GM19035 (cell line): ENCODE data around the gene PARVB.
"Not testable (repeated sequence)": the region's sequence is repeated elsewhere in the genome, so short reads cannot be mapped to it uniquely, and the experiment has no call there.

ENCODE experiments used
- ATAC-seq: cut with Tn5 transposase; IDR thresholded peaks from one replicate; pipeline ENCODE4 v1.9.1; 2021; ENCODE audit not compliant: unreplicated experiment

The PARVB gene

GRCh38 chr22:44103735-44104480 lies 79.8 kb downstream of the PARVB start:
- no peak for ATAC-seq

- no peak for ATAC-seq
Measured at GRCh38 chr22:44107340-44107739, 83.2 kb downstream of the PARVB start.

- no peak for ATAC-seq
Measured at GRCh38 chr22:44108076-44108475, 84.0 kb downstream of the PARVB start.

GRCh38 chr22:44108806-44109385 lies 84.8 kb downstream of the PARVB start:
- no peak for ATAC-seq

GRCh38 chr22:44109416-44109815 lies 85.3 kb downstream of the PARVB start:
- no peak for ATAC-seq

GRCh38 chr22:44110656-44111055 lies 86.6 kb downstream of the PARVB start:
- not testable (repeated sequence) for ATAC-seq

- ATAC-seq, result no peak
Measured at GRCh38 chr22:44111562-44112155, 87.6 kb downstream of the PARVB start.

- no peak for ATAC-seq
Measured at GRCh38 chr22:44112191-44112590, 88.1 kb downstream of the PARVB start.

GRCh38 chr22:44116331-44116730 lies 92.2 kb downstream of the PARVB start:
- ATAC-seq, result no peak

GRCh38 chr22:44116755-44117684 lies 92.9 kb downstream of the PARVB start:
- no peak for ATAC-seq

- ATAC-seq, result no peak
Measured at GRCh38 chr22:44117746-44118145, 93.6 kb downstream of the PARVB start.

GRCh38 chr22:44118645-44119315 lies 94.7 kb downstream of the PARVB start:
- ATAC-seq, result no peak

- ATAC-seq, result no peak
Measured at GRCh38 chr22:44119669-44120313, 95.7 kb downstream of the PARVB start.

- ATAC-seq, result no peak
Measured at GRCh38 chr22:44120314-44120704, 96.2 kb downstream of the PARVB start.

- no peak for ATAC-seq
Measured at GRCh38 chr22:44125421-44125820, 101.3 kb downstream of the PARVB start.

GRCh38 chr22:44126807-44127206 lies 102.7 kb downstream of the PARVB start:
- no peak for ATAC-seq

- no peak for ATAC-seq
Measured at GRCh38 chr22:44127356-44127755, 103.3 kb downstream of the PARVB start.

- no peak for ATAC-seq
Measured at GRCh38 chr22:44128958-44129618, 105.0 kb downstream of the PARVB start.

- no peak for ATAC-seq
Measured at GRCh38 chr22:44129619-44129976, 105.5 kb downstream of the PARVB start.
